Epithelial cell of proximal tubule (primary cell): ENCODE results near the gene SOHLH1. TPM values are rescaled to one million over a fixed set of nuclear protein-coding genes. Genes with fewer than 3 reads are reported as not detected.

Source experiments
- DNase-seq: peaks from one replicate; pipeline ENCODE4 v3.0.0-alpha.2; 2011; ENCODE audit warnings: low read depth
- H3K4me3 ChIP-seq: 2 replicates; pipeline ENCODE4 v1.5.1; 2011; ENCODE audit warnings: low read depth, mild to moderate bottlenecking, low read length
- total RNA-seq: library from RNA; depleted of rRNA; stranded (reverse); fragments of >200 nt; gene quantifications from 2 replicates; pipeline ENCODE4 v1.2.3, GENCODE V29; 2015
- TF ChIP-seq, protein P1 (sequence below): conservative IDR thresholded peaks from 2 replicates; pipeline ENCODE4 v1.5.1; 2012; ENCODE audit warnings: low read depth, mild to moderate bottlenecking, low read length

Gene SOHLH1
- total RNA-seq, 1 donor from 2014 or later = not detected

- no peak overlapping the region for H3K4me3 ChIP-seq
- no peak for DNase-seq
- TF ChIP-seq, protein P1, sequence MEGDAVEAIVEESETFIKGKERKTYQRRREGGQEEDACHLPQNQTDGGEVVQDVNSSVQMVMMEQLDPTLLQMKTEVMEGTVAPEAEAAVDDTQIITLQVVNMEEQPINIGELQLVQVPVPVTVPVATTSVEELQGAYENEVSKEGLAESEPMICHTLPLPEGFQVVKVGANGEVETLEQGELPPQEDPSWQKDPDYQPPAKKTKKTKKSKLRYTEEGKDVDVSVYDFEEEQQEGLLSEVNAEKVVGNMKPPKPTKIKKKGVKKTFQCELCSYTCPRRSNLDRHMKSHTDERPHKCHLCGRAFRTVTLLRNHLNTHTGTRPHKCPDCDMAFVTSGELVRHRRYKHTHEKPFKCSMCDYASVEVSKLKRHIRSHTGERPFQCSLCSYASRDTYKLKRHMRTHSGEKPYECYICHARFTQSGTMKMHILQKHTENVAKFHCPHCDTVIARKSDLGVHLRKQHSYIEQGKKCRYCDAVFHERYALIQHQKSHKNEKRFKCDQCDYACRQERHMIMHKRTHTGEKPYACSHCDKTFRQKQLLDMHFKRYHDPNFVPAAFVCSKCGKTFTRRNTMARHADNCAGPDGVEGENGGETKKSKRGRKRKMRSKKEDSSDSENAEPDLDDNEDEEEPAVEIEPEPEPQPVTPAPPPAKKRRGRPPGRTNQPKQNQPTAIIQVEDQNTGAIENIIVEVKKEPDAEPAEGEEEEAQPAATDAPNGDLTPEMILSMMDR = no peak
Measured at GRCh38 chr9:135712613-135713295, 13.5 kb upstream of the SOHLH1 start.

DNA sequence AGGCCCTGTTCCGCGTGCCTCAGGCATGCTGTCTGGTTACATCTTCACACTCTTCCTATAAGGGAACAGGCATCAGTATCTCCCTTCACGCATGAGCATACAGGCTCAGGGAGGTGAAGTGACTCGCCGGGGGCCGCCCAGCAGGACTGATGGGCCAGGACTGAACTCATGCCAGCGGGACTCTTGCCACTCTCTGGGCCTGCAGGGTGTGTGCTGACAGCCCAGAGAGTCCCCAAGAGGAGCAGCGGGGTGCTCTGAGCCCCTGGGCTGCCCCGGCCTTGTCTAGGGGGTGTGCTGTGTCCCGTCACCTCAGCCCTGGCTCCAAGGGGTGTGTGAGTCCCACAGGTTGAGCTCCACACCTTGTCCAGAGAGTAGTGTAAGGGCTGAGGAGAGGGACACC, 12.6 kb upstream of the SOHLH1 start:
- TF ChIP-seq, protein P1 = no peak
- no peak for DNase-seq
- no peak overlapping the region for H3K4me3 ChIP-seq

- TF ChIP-seq, protein P1 = no peak
- no peak for DNase-seq
- no peak overlapping the region for H3K4me3 ChIP-seq
Measured at GRCh38 chr9:135711391-135711790, 12.1 kb upstream of the SOHLH1 start.

GRCh38 chr9:135708164-135708563, 8.9 kb upstream of the SOHLH1 start:
- TF ChIP-seq, protein P1 = no peak
- no peak for DNase-seq
- H3K4me3 ChIP-seq = no peak overlapping the region

GRCh38 chr9:135707252-135708138, 8.2 kb upstream of the SOHLH1 start:
- DNase-seq = no peak
- TF ChIP-seq, protein P1 = no peak
- no peak overlapping the region for H3K4me3 ChIP-seq

GRCh38 chr9:135706288-135706687, 7.0 kb upstream of the SOHLH1 start:
- no peak overlapping the region for H3K4me3 ChIP-seq
- no peak for DNase-seq
- TF ChIP-seq, protein P1 = no peak
